Measurements from ENCODE around the gene REEP1.

- TF ChIP-seq CTCF (IDR thresholded peaks at IDR 0.05) (no peak), EZH2 (IDR thresholded peaks at IDR 0.05; ENCODE audit: borderline replicate concordance, insufficient read depth, low read depth, low read length, poor library complexity, severe bottlenecking) (no peak)
Measured at GRCh38 chr2:86338778-86339295, 1.4 kb upstream of the REEP1 start.

All from B cell (primary cell).